ENCODE measurements around the gene CCDC60. TPM values are rescaled to one million over a fixed set of nuclear protein-coding genes. Genes with fewer than 3 reads are reported as not detected.

Gene CCDC60
- total RNA-seq, 3 donors from 2014 or later, result not detected

DNA sequence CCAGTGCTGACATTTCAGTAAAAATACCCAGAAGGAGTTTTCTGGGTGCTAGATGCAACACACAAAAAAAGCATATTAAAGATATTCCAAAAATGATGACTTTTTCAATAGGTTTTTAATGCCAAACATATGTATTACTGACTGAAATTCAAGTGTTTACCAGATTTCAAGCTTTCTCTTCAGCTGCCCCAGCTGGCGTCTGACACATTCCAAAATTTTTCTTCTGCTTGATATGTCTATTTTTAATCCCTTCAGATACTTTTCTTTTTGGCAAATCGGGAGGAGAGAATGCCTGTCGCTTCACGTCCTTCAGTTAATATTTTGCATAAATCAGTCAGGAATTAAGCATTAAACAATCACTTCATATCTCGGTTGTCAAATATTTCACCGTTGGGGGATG lies 7.1 kb upstream of the CCDC60 start:
- TF ChIP-seq CTCF (IDR thresholded peaks at IDR 0.05) (no peak), POLR2AphosphoS5 (IDR thresholded peaks at IDR 0.05) (no peak), POLR2A (IDR thresholded peaks at IDR 0.05) (no peak)
- Histone ChIP-seq H3K4me3 (no peak overlapping the region), H3K9me3 (peaks cover 0 to 6% of the 10 kb centered on the region in 2 donors)

DNA sequence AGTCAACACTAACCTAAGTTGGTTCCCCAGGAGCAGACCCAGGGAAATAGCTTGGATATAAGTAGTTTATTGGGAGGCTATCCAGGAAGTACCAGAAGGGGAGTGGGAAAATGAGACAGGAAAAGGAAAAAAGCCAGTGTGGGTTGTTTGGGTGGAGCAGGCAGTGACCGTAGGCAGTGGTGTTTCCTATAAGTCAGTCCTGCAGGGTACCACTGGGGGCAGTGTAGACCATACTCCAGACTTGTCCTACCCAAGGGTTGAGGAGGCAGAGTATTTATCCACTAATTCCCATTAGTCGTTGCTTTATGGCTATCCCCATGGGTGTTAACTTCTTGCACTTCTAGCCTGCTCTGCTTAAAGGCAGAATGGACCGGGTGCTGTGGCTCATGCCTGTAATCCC lies 6.4 kb upstream of the CCDC60 start:
- intact Hi-C loops (cut with DNase I; ENCODE audit: low total_unique reads), result no loop called here
- no peak overlapping the region for H3K27ac ChIP-seq
- TF ChIP-seq POLR2A (IDR thresholded peaks at IDR 0.05), result no peak
- H3K9me3 ChIP-seq, result peaks cover 0 to 2% of the 10 kb centered on the region in 2 donors
- H3K4me3 ChIP-seq, result no peak overlapping the region
- H3K4me1 ChIP-seq, result no peaks in the 10 kb centered on the region
- H3K36me3 ChIP-seq, result no peaks in the 10 kb centered on the region
- peaks cover 0 to 15% of the 10 kb centered on the region in 2 donors for H3K27me3 ChIP-seq
- DNase-seq (ENCODE audit: low spot score in 2 of 2), result no peak

More for the DNA sequence above, 7.1 kb upstream of the CCDC60 start:
- no peaks in the 10 kb centered on the region for H3K4me1 ChIP-seq
- H3K36me3 ChIP-seq, result no peaks in the 10 kb centered on the region
- H3K27me3 ChIP-seq, result peaks cover 0 to 15% of the 10 kb centered on the region in 2 donors
- no peak overlapping the region for H3K27ac ChIP-seq
- no peak for DNase-seq (ENCODE audit: low spot score in 2 of 2)
- intact Hi-C loops (cut with DNase I; ENCODE audit: low total_unique reads), result loop anchor here (2.0 kb wide), 1 partner anchor 55 kb away; no protein-coding TSS in a partner anchor

DNA sequence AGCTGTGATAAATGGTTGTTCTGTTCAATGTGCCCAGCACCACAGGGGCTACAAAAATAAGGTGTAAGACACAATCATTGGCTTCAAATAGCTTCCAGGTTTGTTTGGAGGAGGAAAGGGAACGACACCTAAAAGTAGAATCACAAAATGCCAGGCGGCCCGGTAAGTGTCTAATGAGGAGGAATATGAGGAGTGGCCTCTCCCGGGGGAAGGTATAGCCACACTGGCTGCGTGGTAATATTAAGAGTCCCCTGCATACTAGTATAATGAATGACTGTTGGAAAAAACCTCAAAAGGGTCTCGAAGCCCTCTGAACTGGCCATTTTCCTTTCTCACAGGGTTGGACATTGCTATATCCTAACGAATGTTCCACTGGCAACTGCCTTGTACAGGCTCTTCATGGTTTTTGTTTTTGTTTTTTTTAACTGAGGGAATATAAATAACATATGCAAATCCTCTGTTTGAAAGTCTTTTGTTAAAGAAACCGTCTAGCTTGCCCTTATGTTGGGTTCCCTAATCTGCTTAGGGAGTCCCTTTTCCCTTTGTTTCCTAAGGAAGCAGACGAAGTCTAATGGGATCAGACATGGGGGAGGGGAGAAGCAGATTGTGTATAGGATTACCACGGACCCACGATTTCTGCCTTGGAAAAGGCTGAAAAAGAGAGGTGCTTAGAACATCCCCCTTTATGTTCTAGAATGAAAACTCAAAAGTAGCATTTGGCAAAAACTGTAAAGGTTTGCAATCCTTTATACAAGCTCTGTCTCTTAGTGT lies 4.2 kb downstream of the CCDC60 start:
- intact Hi-C loops (cut with DNase I; ENCODE audit: low total_unique reads), result no loop called here
- TF ChIP-seq POLR2AphosphoS5 (IDR thresholded peaks at IDR 0.05) (no peak), POLR2A (IDR thresholded peaks at IDR 0.05) (no peak), CTCF (IDR thresholded peaks at IDR 0.05) (no peak)
- no peak for DNase-seq (ENCODE audit: low spot score in 2 of 2)
- H3K4me1 ChIP-seq, result no peaks in the 10 kb centered on the region
- H3K9me3 ChIP-seq, result no peaks in the 10 kb centered on the region
- peaks cover 0 to 30% of the 10 kb centered on the region in 2 donors for H3K27me3 ChIP-seq
- no peak overlapping the region for H3K4me3 ChIP-seq
- H3K36me3 ChIP-seq, result no peaks in the 10 kb centered on the region
- H3K27ac ChIP-seq, result no peak overlapping the region

DNA sequence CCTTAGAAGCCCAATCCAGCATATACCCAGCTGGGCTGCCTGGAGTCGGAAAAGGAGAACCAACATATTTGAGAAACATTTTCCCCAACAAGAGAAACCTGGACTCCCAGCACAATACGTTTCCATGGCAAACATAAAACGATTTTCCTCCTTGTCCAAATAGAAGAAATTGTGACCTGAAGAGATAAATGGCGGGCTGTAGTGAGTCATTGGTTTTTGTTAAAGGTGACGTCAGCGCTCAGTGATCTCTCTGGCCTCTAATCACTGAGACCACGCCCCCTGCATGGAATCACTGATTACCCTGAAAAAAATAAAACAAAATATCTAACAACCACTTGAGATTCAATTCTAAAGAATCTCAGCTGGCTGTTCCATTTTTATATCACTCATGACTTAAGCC lies 6.0 kb downstream of the CCDC60 start:
- Histone ChIP-seq H3K27ac (no peak overlapping the region), H3K9me3 (no peaks in the 10 kb centered on the region), H3K4me1 (no peaks in the 10 kb centered on the region), H3K27me3 (peaks cover 0 to 19% of the 10 kb centered on the region in 2 donors), H3K36me3 (no peaks in the 10 kb centered on the region), H3K4me3 (no peak overlapping the region)
- TF ChIP-seq POLR2A (IDR thresholded peaks at IDR 0.05), result no peak
- no peak for TF ChIP-seq CTCF (IDR thresholded peaks at IDR 0.05)
- TF ChIP-seq POLR2AphosphoS5 (IDR thresholded peaks at IDR 0.05), result no peak
- no peak for DNase-seq (ENCODE audit: low spot score in 2 of 2)
- intact Hi-C loops (cut with DNase I; ENCODE audit: low total_unique reads), result no loop called here

- H3K27me3 ChIP-seq, result peaks cover 0 to 19% of the 10 kb centered on the region in 2 donors
- intact Hi-C loops (cut with DNase I; ENCODE audit: low total_unique reads), result no loop called here
- no peaks in the 10 kb centered on the region for H3K36me3 ChIP-seq
- no peak overlapping the region for H3K27ac ChIP-seq
- no peak for DNase-seq (ENCODE audit: low spot score in 2 of 2)
- no peaks in the 10 kb centered on the region for H3K4me1 ChIP-seq
- no peak for TF ChIP-seq POLR2A (IDR thresholded peaks at IDR 0.05)
- no peak for TF ChIP-seq POLR2AphosphoS5 (IDR thresholded peaks at IDR 0.05)
- no peak for TF ChIP-seq CTCF (IDR thresholded peaks at IDR 0.05)
- H3K4me3 ChIP-seq, result no peak overlapping the region
- no peaks in the 10 kb centered on the region for H3K9me3 ChIP-seq
Observed at GRCh38 chr12:119341020-119341419, 6.5 kb downstream of the CCDC60 start.

Measured in breast epithelium (tissue), 4 donors.